RWPE1 (cell line): ENCODE measurements around the gene ATP6V1G2.
A peak's percentile ranks its signal among the peaks of the same experiment; 100 is the strongest.

Source experiments
- CTCF ChIA-PET: fragments of 350-600 bp; sonication (Branson Sonifier 250); formaldehyde crosslinking; extraction: SDS; loops from one replicate; lab custom pipeline; 2021; lab: Yijun Ruan, JAX
- POLR2A ChIA-PET: fragments of 400-600 bp; formaldehyde crosslinking; extraction: SDS; loops from one replicate; lab custom pipeline; 2020; ENCODE audit warnings: antibody characterized with exemption; ENCODE audit not compliant: low non-redundant PET; lab: Yijun Ruan, JAX
- DNase-seq: peaks from one replicate; pipeline ENCODE4 v3.0.0; 2012; ENCODE audit warnings: low spot score
- H3K27ac ChIP-seq: fragments of 450-650 bp; 2 replicates; pipeline ENCODE4 v1.5.1; 2017
- CTCF ChIP-seq: fragments of 450-650 bp; conservative IDR thresholded peaks from 2 replicates; pipeline ENCODE4 v1.5.1; 2017; ENCODE audit warnings: low read depth, mild to moderate bottlenecking

The ATP6V1G2 gene

GRCh38 chr6:31586008-31586407 is 39.6 kb upstream of the ATP6V1G2 start, which contains the start of gene LST1:
TSS of gene LST1 (plus strand) at chr6:31586277. CDS start at chr6:31587300, 1,023 bp downstream.
- no peak for DNase-seq
- TF ChIP-seq CTCF: no peak
- ChIA-PET CTCF (interaction anchor here (0.7 kb wide), 1 partner anchor 39 kb away, joined by 3 read pairs; no protein-coding TSS in a partner anchor), POLR2A (no interaction called here)
- no peak within 1 kb of the TSS for H3K27ac ChIP-seq

- DNase-seq: no peak
- no peak for TF ChIP-seq CTCF
- POLR2A ChIA-PET: no interaction called here
- no peak overlapping the region for H3K27ac ChIP-seq
- CTCF ChIA-PET: interaction anchor here (0.7 kb wide), 1 partner anchor 39 kb away, joined by 3 read pairs; no protein-coding TSS in a partner anchor
Measured at GRCh38 chr6:31585491-31585890, 39.1 kb upstream of the ATP6V1G2 start.

GRCh38 chr6:31582230-31582643 is 35.8 kb upstream of the ATP6V1G2 start, which contains the start of gene LTB:
TSS of gene LTB (minus strand) at chr6:31582424. CDS start at chr6:31582417, 7 bp downstream.
- DNase-seq: no peak
- ChIA-PET POLR2A (no interaction called here), CTCF (interaction anchor here (0.8 to 2.9 kb wide), 3 partner anchors 16 to 36 kb away, joined by 4 to 13 read pairs (median 8); partner anchors contain the start of gene ATP6V1G2)
- TF ChIP-seq CTCF: no peak
- H3K27ac ChIP-seq: peak within 1 kb of the TSS; percentile 43

- DNase-seq: no peak
- CTCF ChIA-PET: interaction anchor here (0.6 to 3.7 kb wide), 11 partner anchors 14 to 231 kb away, joined by 3 to 33 read pairs (median 5); partner anchors contain the start of gene ATP6V1G2
- no peak for TF ChIP-seq CTCF
- POLR2A ChIA-PET: interaction anchor here (1.2 kb wide), 1 partner anchor 17 kb away, joined by 3 read pairs; no protein-coding TSS in a partner anchor
- peak overlapping the region; percentile 43 for H3K27ac ChIP-seq
Measured at GRCh38 chr6:31581434-31582229, 35.2 kb upstream of the ATP6V1G2 start.

- ChIA-PET POLR2A (interaction anchor here (1.2 kb wide), 1 partner anchor 18 kb away, joined by 3 read pairs; no protein-coding TSS in a partner anchor), CTCF (interaction anchor here (0.6 to 3.7 kb wide), 12 partner anchors 13 to 230 kb away, joined by 3 to 33 read pairs (median 5); partner anchors contain the start of genes ATP6V1G2 and NFKBIL1)
- peak; percentile 96 for TF ChIP-seq CTCF
- peak overlapping the region; percentile 43 for H3K27ac ChIP-seq
- DNase-seq: peak; percentile 83
Measured at GRCh38 chr6:31580807-31581433, 34.5 kb upstream of the ATP6V1G2 start.

GRCh38 chr6:31580438-31580740 is 34.0 kb upstream of the ATP6V1G2 start:
- no peak for DNase-seq
- H3K27ac ChIP-seq: no peak overlapping the region
- ChIA-PET POLR2A (no interaction called here), CTCF (interaction anchor here (0.6 to 3.7 kb wide), 9 partner anchors 12 to 43 kb away, joined by 3 to 33 read pairs (median 5); partner anchors contain the start of genes ATP6V1G2 and NFKBIL1)
- TF ChIP-seq CTCF: no peak
